Measurements from ENCODE around the gene EHD4.

The EHD4 gene

GRCh38 chr15:41879321-41879845 is 93.0 kb downstream of the EHD4 start:
- Histone ChIP-seq H3K36me3 (ENCODE audit: control insufficient read depth, insufficient read depth, low read length) (no peaks in the 10 kb centered on the region), H3K9me3 (ENCODE audit: control insufficient read depth, insufficient read depth, low read length) (no peaks in the 10 kb centered on the region), H3K4me3 (ENCODE audit: low read length) (no peak overlapping the region), H3K27ac (ENCODE audit: low read length) (no peak overlapping the region), H3K4me1 (ENCODE audit: control insufficient read depth, insufficient read depth, low read length) (peaks cover 2% of the 10 kb centered on the region; the same call in 1 of the 2 replicates), H3K27me3 (ENCODE audit: control insufficient read depth, insufficient read depth, low read length) (peaks cover 14% of the 10 kb centered on the region; the same call in 1 of the 2 replicates)
- DNase-seq (ENCODE audit: low read depth, low spot score), result no peak
- WGBS (ENCODE audit: insufficient coverage, insufficient read length), result no CpG with 5 or more reads among the region's 10 CpGs

- H3K27ac ChIP-seq (ENCODE audit: low read length), result no peak overlapping the region
Observed at GRCh38 chr15:41878355-41878699, 94.0 kb downstream of the EHD4 start.

GRCh38 chr15:41877631-41878354 is 94.6 kb downstream of the EHD4 start:
- no peaks in the 10 kb centered on the region for H3K36me3 ChIP-seq (ENCODE audit: control insufficient read depth, insufficient read depth, low read length)
- H3K4me3 ChIP-seq (ENCODE audit: low read length), result no peak overlapping the region
- H3K9me3 ChIP-seq (ENCODE audit: control insufficient read depth, insufficient read depth, low read length), result no peaks in the 10 kb centered on the region
- no peak for DNase-seq (ENCODE audit: low read depth, low spot score)
- peaks cover 2% of the 10 kb centered on the region; the same call in 1 of the 2 replicates for H3K4me1 ChIP-seq (ENCODE audit: control insufficient read depth, insufficient read depth, low read length)
- H3K27ac ChIP-seq (ENCODE audit: low read length), result no peak overlapping the region
- WGBS (ENCODE audit: insufficient coverage, insufficient read length), result no CpG with 5 or more reads among the region's 13 CpGs
- H3K27me3 ChIP-seq (ENCODE audit: control insufficient read depth, insufficient read depth, low read length), result peaks cover 12% of the 10 kb centered on the region; the same call in 1 of the 2 replicates

More at GRCh38 chr15:41878355-41878699, 94.0 kb downstream of the EHD4 start:
- no peaks in the 10 kb centered on the region for H3K36me3 ChIP-seq (ENCODE audit: control insufficient read depth, insufficient read depth, low read length)
- H3K4me3 ChIP-seq (ENCODE audit: low read length), result no peak overlapping the region
- peaks cover 2% of the 10 kb centered on the region; the same call in 1 of the 2 replicates for H3K4me1 ChIP-seq (ENCODE audit: control insufficient read depth, insufficient read depth, low read length)
- no peak for DNase-seq (ENCODE audit: low read depth, low spot score)
- peaks cover 14% of the 10 kb centered on the region; the same call in 1 of the 2 replicates for H3K27me3 ChIP-seq (ENCODE audit: control insufficient read depth, insufficient read depth, low read length)
- H3K9me3 ChIP-seq (ENCODE audit: control insufficient read depth, insufficient read depth, low read length), result no peaks in the 10 kb centered on the region
- no CpG with 5 or more reads among the region's 10 CpGs for WGBS (ENCODE audit: insufficient coverage, insufficient read length)

- Histone ChIP-seq H3K27ac (ENCODE audit: low read length) (no peak overlapping the region), H3K9me3 (ENCODE audit: control insufficient read depth, insufficient read depth, low read length) (no peaks in the 10 kb centered on the region), H3K36me3 (ENCODE audit: control insufficient read depth, insufficient read depth, low read length) (no peaks in the 10 kb centered on the region), H3K4me3 (ENCODE audit: low read length) (no peak overlapping the region), H3K27me3 (ENCODE audit: control insufficient read depth, insufficient read depth, low read length) (peaks cover 9% of the 10 kb centered on the region; the same call in 1 of the 2 replicates), H3K4me1 (ENCODE audit: control insufficient read depth, insufficient read depth, low read length) (peaks cover 2% of the 10 kb centered on the region; the same call in 1 of the 2 replicates)
- WGBS (ENCODE audit: insufficient coverage, insufficient read length), result no CpG with 5 or more reads among the region's 12 CpGs
- DNase-seq (ENCODE audit: low read depth, low spot score), result no peak
Observed at GRCh38 chr15:41876689-41877088, 95.7 kb downstream of the EHD4 start.

- H3K36me3 ChIP-seq (ENCODE audit: control insufficient read depth, insufficient read depth, low read length), result no peaks in the 10 kb centered on the region
- no peak overlapping the region for H3K4me3 ChIP-seq (ENCODE audit: low read length)
- H3K4me1 ChIP-seq (ENCODE audit: control insufficient read depth, insufficient read depth, low read length), result no peaks in the 10 kb centered on the region
- WGBS (ENCODE audit: insufficient coverage, insufficient read length), result no CpG with 5 or more reads among the region's 13 CpGs
- DNase-seq (ENCODE audit: low read depth, low spot score), result no peak
- H3K27me3 ChIP-seq (ENCODE audit: control insufficient read depth, insufficient read depth, low read length), result peaks cover 3% of the 10 kb centered on the region; the same call in 1 of the 2 replicates
- H3K9me3 ChIP-seq (ENCODE audit: control insufficient read depth, insufficient read depth, low read length), result no peaks in the 10 kb centered on the region
- H3K27ac ChIP-seq (ENCODE audit: low read length), result no peak overlapping the region
Observed at GRCh38 chr15:41876007-41876406, 96.3 kb downstream of the EHD4 start.

GRCh38 chr15:41874736-41875135 is 97.6 kb downstream of the EHD4 start:
- Histone ChIP-seq H3K27ac (ENCODE audit: low read length) (no peak overlapping the region), H3K4me1 (ENCODE audit: control insufficient read depth, insufficient read depth, low read length) (no peaks in the 10 kb centered on the region), H3K9me3 (ENCODE audit: control insufficient read depth, insufficient read depth, low read length) (no peaks in the 10 kb centered on the region), H3K27me3 (ENCODE audit: control insufficient read depth, insufficient read depth, low read length) (no peaks in the 10 kb centered on the region), H3K36me3 (ENCODE audit: control insufficient read depth, insufficient read depth, low read length) (no peaks in the 10 kb centered on the region), H3K4me3 (ENCODE audit: low read length) (no peak overlapping the region)
- DNase-seq (ENCODE audit: low read depth, low spot score), result no peak
- WGBS (ENCODE audit: insufficient coverage, insufficient read length), result no CpG with 5 or more reads among the region's 12 CpGs

- H3K9me3 ChIP-seq (ENCODE audit: control insufficient read depth, insufficient read depth, low read length), result no peaks in the 10 kb centered on the region
- H3K27me3 ChIP-seq (ENCODE audit: control insufficient read depth, insufficient read depth, low read length), result no peaks in the 10 kb centered on the region
- H3K27ac ChIP-seq (ENCODE audit: low read length), result no peak overlapping the region
- no peak overlapping the region for H3K4me3 ChIP-seq (ENCODE audit: low read length)
- no CpG with 5 or more reads among the region's 8 CpGs for WGBS (ENCODE audit: insufficient coverage, insufficient read length)
- H3K36me3 ChIP-seq (ENCODE audit: control insufficient read depth, insufficient read depth, low read length), result no peaks in the 10 kb centered on the region
- DNase-seq (ENCODE audit: low read depth, low spot score), result no peak
- H3K4me1 ChIP-seq (ENCODE audit: control insufficient read depth, insufficient read depth, low read length), result no peaks in the 10 kb centered on the region
Observed at GRCh38 chr15:41873711-41874110, 98.6 kb downstream of the EHD4 start.

- 100% methylated on average over 1 of the region's 9 CpGs for WGBS (ENCODE audit: insufficient coverage, insufficient read length)
- H3K9me3 ChIP-seq (ENCODE audit: control insufficient read depth, insufficient read depth, low read length), result no peaks in the 10 kb centered on the region
- no peaks in the 10 kb centered on the region for H3K36me3 ChIP-seq (ENCODE audit: control insufficient read depth, insufficient read depth, low read length)
- H3K4me1 ChIP-seq (ENCODE audit: control insufficient read depth, insufficient read depth, low read length), result no peaks in the 10 kb centered on the region
- H3K27ac ChIP-seq (ENCODE audit: low read length), result no peak overlapping the region
- DNase-seq (ENCODE audit: low read depth, low spot score), result no peak
- no peaks in the 10 kb centered on the region for H3K27me3 ChIP-seq (ENCODE audit: control insufficient read depth, insufficient read depth, low read length)
- no peak overlapping the region for H3K4me3 ChIP-seq (ENCODE audit: low read length)
Observed at GRCh38 chr15:41872166-41872747, 100.1 kb downstream of the EHD4 start.

GRCh38 chr15:41871175-41871905 is 101.0 kb downstream of the EHD4 start:
- Histone ChIP-seq H3K27ac (ENCODE audit: low read length) (no peak overlapping the region), H3K4me3 (ENCODE audit: low read length) (no peak overlapping the region), H3K4me1 (ENCODE audit: control insufficient read depth, insufficient read depth, low read length) (no peaks in the 10 kb centered on the region), H3K9me3 (ENCODE audit: control insufficient read depth, insufficient read depth, low read length) (no peaks in the 10 kb centered on the region), H3K36me3 (ENCODE audit: control insufficient read depth, insufficient read depth, low read length) (no peaks in the 10 kb centered on the region), H3K27me3 (ENCODE audit: control insufficient read depth, insufficient read depth, low read length) (no peaks in the 10 kb centered on the region)
- no peak for DNase-seq (ENCODE audit: low read depth, low spot score)
- no CpG with 5 or more reads among the region's 19 CpGs for WGBS (ENCODE audit: insufficient coverage, insufficient read length)

- H3K4me3 ChIP-seq (ENCODE audit: low read length), result no peak overlapping the region
- no peaks in the 10 kb centered on the region for H3K4me1 ChIP-seq (ENCODE audit: control insufficient read depth, insufficient read depth, low read length)
- H3K36me3 ChIP-seq (ENCODE audit: control insufficient read depth, insufficient read depth, low read length), result no peaks in the 10 kb centered on the region
- no peak overlapping the region for H3K27ac ChIP-seq (ENCODE audit: low read length)
- no peaks in the 10 kb centered on the region for H3K27me3 ChIP-seq (ENCODE audit: control insufficient read depth, insufficient read depth, low read length)
- DNase-seq (ENCODE audit: low read depth, low spot score), result no peak
- H3K9me3 ChIP-seq (ENCODE audit: control insufficient read depth, insufficient read depth, low read length), result no peaks in the 10 kb centered on the region
- WGBS (ENCODE audit: insufficient coverage, insufficient read length), result no CpG with 5 or more reads among the region's 9 CpGs
Observed at GRCh38 chr15:41870689-41871081, 101.7 kb downstream of the EHD4 start.
